NCI-H2107 (cell line): Measurements from ENCODE around the gene USP21.
A peak's percentile ranks its signal among the peaks of the same experiment; 100 is the strongest.

Source experiments
- DNase-seq: peaks from one replicate; lab custom pipeline; 2025; lab: John Stamatoyannopoulos, UW

USP21 gene

GRCh38 chr1:161171696-161172095 is 12.4 kb downstream of the USP21 start:
- DNase-seq: no peak

DNA sequence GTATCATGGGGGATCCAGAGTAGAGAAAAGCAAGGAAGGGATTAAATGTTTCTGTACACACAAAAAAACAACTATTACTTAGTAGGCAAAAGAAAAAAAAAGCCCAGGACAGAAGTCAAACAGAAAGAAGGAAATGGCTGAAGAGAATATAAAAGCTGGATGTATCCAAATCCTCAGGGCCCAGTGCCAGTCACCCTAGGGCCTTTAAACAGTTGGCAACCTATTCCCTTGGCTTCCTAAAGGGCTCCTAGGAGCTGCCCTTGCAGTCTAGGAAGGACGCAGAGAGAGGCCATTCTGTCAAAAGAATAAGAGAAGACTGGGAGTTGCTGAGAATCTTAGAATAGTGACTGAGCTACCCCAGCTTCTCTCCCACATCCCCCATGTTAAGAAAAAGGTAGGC is 13.0 kb downstream of the USP21 start:
- no peak for DNase-seq

GRCh38 chr1:161172776-161173376 is 13.6 kb downstream of the USP21 start:
- DNase-seq: no peak

DNA sequence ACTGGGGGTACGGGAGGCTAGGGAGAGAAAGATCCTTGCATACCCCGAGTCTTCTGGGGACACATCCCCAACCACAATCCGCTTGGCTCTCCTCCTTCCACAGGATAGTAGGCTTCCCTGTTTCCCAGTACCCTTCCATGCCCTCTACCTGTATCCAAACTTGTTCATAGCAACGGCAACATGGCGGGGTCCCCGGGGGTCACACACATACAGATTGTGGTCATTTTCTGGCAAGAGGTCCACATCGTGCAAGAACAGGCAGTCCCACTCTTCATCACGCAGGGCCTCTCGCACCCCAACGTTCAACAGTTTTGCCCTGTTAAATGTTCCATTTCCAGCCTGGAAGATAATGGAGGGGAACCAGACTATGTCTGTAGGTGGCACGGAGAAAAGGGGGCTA is 14.4 kb downstream of the USP21 start:
- no peak for DNase-seq

DNA sequence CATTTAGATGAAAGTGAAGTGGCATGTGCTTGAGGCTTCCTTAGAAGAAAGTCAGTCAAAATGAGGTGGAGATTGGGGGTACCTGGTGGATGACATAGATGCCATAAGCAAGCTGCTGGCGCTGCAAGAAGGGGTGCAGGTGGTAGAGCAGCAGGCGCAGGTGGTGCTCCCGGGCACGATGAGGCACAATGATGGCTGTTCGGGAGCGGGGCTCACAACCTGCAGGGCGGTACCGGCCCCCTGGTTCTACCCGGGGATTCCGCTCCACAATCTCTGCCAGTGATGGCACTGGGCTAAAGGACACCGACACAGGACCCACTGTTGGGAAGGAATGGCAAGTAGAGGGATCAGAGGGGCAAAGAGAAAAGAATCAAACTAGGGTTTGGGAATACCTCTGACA is 15.6 kb downstream of the USP21 start:
- no peak for DNase-seq

GRCh38 chr1:161175771-161176453 is 16.6 kb downstream of the USP21 start:
- DNase-seq: no peak

- DNase-seq: no peak
Measured at GRCh38 chr1:161176468-161177111, 17.3 kb downstream of the USP21 start.

GRCh38 chr1:161177112-161177935 is 18.0 kb downstream of the USP21 start, which contains the start of gene B4GALT3:
Gene B4GALT3, minus strand, starts transcription at chr1:161177507. Its CDS starts 1,447 bp downstream, at chr1:161176060.
- DNase-seq: peak; percentile 79

GRCh38 chr1:161177936-161178244 is 18.6 kb downstream of the USP21 start:
- DNase-seq: no peak

GRCh38 chr1:161179698-161180097 is 20.4 kb downstream of the USP21 start:
- DNase-seq: no peak

DNA sequence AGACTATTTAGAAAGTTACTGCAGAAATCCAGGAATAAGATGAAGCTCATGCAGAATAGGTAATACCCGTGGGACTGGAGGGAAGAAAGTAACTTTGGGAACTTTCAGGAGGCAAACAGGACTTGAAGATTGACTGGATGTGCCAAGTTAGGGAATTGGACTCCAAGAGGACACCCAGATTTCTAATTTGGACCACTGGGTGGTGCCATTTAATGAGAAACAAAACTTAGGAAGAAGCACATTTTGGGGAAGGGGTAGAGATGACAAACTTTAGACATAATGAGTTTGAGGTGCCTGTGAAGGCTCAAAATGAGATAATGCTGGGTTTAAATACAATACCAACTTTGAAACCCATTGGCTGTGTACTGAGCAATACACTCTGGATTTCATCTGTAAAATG is 21.3 kb downstream of the USP21 start:
- no peak for DNase-seq

- no peak for DNase-seq
Measured at GRCh38 chr1:161182214-161182613, 22.9 kb downstream of the USP21 start.

GRCh38 chr1:161185282-161185682 is 26.0 kb downstream of the USP21 start:
- peak; percentile 28 for DNase-seq

- no peak for DNase-seq
Measured at GRCh38 chr1:161185732-161186311, 26.5 kb downstream of the USP21 start.

DNA sequence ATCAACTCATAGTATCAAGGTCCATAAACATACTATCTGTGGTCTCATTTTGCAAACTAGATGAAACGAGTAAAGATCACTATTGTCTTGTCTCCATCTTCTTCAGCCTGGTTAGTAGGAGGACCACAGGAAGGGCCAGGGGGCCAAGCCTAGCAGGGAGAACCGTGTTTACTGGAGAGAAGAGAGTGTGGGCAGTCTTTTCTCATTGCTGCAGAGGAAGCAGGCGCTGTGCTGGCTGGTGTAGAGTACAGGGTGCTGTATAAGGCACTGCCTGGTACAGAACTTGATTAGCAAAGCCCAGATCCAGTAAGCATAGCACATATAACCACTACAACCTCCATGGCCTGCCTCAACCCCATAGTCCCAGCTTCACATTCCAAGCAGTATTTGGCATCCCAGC is 28.0 kb downstream of the USP21 start:
- no peak for DNase-seq

DNA sequence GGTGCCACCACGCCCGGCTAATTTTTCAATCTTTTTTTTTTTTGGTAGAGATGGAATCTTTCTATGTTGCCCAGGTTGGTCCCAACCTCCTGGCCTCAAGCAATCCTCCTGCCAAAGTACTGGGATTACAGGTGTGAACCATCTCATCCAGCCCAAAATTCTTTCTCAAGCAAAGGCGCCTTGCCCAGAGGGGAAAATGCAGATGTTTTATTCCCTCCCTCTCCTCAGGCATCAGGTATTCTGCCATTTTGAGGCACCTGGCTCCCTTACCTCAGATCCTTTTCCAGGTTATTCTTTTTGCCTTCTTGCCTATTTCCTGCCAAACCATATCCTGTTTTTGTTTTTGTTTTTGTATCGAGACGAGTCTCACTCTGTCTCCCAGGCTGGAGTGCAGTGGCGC is 29.1 kb downstream of the USP21 start:
- DNase-seq: no peak

DNA sequence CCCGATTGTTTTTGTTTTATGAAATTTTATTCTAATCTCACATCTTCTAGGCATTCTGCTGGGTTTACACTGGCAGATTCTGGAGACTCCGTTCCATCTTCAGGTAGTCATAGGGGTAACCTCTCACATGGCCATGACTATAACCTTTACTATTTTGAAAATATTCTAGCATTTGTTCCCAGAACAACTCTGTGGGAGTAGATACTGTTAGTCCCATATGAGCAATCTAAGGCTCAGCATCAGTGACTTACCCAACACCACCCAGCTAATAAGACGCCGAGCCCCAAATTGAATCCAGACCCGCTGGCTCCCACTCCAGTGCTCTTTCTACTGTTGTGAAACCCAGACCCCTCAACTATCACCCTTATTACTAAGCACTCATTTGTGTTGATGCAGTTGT is 29.7 kb downstream of the USP21 start:
- DNase-seq: no peak

GRCh38 chr1:161190962-161191521 is 31.7 kb downstream of the USP21 start:
- no peak for DNase-seq

- DNase-seq: no peak
Measured at GRCh38 chr1:161191971-161192370, 32.7 kb downstream of the USP21 start.

- DNase-seq: peak; percentile 59
Measured at GRCh38 chr1:161192476-161193465, 33.5 kb downstream of the USP21 start.
